HG03342 (cell line): ENCODE results near the gene SHLD2.
"Not testable (repeated sequence)": the region's sequence is repeated elsewhere in the genome, so short reads cannot be mapped to it uniquely, and the experiment has no call there.

Experiments
- ATAC-seq: cut with Tn5 transposase; IDR thresholded peaks from one replicate; pipeline ENCODE4 v1.9.1; 2021; ENCODE audit warnings: mild to moderate bottlenecking, moderate library complexity; ENCODE audit not compliant: unreplicated experiment

Gene SHLD2

DNA sequence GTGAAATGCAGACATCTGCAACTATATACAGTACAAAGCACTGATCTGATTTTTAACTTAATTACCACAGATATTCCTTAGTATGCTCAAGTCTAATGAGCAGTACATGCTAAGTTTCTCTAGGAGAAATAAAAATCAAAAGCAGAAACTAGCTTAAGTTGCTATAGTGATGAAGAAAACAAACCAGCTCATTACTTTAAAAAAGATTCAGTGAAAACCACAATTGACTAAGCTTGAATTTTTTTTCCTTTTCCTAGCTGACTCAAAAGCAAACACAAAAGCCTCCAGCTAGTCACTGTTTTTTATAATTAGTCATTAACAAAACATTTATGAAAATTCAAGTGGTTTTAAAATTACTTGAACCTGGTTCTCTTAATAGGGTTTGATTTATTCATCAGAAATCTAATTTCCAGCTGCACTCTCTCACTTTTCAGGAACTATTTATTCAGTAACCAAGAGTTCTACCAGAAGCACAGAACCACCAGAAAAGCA, 10.7 kb upstream of the SHLD2 start:
- ATAC-seq = peak; percentile 80

DNA sequence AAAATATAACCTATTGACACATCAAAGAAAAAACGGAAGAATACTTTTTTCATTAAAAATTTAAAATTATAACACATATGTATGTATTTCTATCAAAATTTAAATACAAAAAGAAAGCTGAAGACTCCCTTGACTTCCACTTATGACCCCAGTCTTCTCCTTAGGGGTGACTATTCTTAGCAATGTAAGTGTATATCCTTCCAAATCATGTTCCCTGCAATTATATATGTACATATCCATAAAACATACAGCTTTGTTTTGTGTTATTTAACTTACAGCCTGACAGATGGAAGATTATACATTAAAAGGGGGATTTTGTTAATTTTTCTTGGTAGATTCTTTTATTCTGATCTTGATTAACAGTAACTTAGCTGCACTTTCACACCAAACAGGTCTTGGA, 9.5 kb upstream of the SHLD2 start:
- no peak for ATAC-seq

DNA sequence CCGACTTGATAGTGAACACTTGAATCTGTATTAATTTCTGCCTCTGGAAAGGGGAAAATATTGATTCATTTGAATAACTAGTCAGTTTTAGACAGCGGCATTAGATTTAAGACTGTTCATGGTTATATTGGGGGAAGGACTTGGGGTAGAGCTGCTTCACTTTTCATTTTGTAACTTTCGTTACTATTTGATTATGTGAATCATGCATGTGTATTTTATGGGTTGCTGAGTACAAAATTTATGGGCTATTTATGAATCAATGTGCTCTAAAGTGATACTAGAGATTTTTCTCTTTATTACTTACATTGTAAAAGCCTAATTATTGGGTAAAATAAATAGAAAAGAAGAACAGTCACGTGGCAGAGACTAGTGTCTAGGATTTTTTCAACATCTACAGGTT, 5.3 kb upstream of the SHLD2 start:
- no peak for ATAC-seq

- no peak for ATAC-seq
These were observed 4.2 kb upstream of the SHLD2 start for GRCh38 chr10:87090779-87091178.

- no peak for ATAC-seq
These were observed 2.6 kb upstream of the SHLD2 start for GRCh38 chr10:87092376-87092860.

- ATAC-seq = no peak
These were observed 2.0 kb upstream of the SHLD2 start for GRCh38 chr10:87092861-87093631.

DNA sequence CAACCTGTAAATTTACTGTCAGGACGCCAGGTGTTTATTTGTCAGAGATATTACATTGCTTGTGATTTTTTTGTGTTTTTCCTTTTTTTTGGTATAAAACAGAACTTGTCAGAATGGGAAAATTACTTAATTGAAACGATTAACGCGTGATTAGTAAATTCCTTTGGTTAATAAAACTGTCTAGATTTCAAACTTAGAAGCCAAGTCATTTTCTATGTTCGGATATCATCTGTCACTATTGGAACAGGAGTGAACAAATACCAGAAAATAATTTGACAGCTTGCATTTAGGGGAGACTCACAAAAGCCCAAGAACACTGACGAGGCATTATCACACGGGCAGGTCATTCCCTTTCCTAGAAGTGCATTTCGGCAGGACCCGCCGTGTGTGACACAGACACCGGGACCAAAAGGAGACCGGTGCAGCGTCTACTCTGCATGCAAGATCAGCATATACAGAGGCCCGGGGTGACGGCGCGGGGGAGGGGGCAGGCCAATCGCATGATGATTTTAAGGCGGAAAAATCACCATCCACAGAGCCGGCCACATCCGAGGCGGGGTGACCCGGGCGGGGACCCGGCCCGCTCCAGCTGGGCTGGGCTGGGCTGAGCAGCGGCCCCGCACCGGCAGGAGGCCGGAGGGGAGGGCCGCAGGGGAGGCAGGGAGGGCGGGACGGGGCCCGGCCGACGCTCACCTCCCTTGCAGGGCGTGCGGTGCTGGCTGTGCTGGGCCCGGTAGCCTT, 1.2 kb upstream of the SHLD2 start:
- peak; percentile 33 for ATAC-seq

GRCh38 chr10:87095236-87095945, 385 bp downstream of the SHLD2 start:
- ATAC-seq = peak; percentile 51

DNA sequence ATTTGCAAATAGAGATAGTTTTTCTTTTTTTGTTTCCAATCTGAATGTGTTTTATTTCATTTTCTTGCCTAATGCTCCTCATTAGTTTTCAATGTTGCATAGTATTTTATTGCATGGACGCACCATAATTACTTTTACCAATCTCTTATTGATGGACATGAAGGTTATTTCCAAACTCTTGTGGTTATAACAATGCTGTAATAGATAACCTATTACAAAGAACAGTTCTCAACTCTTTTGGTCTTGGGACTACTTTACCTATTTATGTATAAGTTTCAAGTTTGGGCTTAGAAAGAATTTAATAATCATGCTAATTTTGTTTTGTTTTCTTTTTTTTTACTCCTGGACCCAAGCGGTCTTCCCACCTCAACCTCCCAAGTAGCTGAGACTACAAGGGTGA, 7.0 kb downstream of the SHLD2 start:
- no peak for ATAC-seq

DNA sequence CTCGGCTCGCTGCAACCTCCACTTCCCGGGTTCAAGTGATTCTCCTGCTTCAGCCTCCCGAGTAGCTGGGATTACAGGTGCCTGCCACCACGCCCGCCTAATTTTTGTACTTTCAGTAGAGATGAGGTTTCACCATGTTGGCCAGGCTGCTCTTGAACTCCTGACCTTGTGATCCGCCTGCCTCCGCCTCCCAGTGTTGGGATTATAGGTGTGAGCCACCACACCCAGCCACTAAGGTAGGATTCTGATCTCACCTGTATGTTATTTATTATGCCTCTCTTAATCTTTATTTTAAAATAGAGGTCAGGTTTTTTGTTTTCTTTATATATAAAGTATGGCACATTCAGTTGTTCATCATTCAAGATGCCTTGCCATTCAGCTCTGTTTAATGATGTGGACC, 9.7 kb downstream of the SHLD2 start:
- ATAC-seq = not testable (repeated sequence)

GRCh38 chr10:87105446-87106124, 10.6 kb downstream of the SHLD2 start:
- ATAC-seq = no peak

- not testable (repeated sequence) for ATAC-seq
These were observed 23.1 kb downstream of the SHLD2 start for GRCh38 chr10:87118122-87118521.

DNA sequence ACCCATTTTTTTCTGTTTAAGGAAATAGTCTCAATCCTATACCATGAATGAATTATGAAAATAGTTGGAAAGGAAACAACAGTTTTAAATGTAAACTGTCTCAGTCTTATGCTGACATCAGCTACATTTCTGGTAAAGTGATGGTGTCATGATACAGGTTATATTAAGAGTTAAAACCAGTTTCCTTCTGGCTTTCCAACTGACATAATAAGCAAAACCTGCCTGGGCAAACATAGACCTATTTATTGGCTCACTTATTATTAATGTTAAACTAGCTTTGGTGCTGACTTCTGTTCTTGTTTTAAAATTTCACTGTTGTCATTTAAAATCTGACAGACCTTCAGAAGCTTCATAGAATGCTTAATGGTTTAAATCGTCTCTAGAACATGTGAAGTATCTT, 24.0 kb downstream of the SHLD2 start:
- ATAC-seq = not testable (repeated sequence)

- not testable (repeated sequence) for ATAC-seq
These were observed 28.3 kb downstream of the SHLD2 start for GRCh38 chr10:87123351-87123750.

DNA sequence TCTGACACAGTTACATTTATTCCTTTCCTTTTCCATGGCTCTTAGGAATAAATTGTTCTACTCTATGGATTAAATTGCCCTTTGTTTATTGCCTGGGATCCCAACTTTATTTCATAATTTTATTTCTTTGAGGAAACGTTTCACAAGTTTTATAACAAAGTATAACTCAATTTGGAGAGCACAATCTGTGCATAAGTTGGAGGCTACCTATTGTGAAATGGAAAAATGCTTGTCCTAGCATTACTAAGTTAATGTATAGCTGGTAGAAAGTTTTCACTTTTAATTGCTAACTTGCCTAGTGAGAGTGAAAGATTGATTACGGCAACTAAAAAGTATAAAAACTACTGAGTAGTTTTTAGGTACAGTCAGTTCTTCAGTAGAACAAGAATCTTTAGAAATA, 32.0 kb downstream of the SHLD2 start:
- ATAC-seq = not testable (repeated sequence)

DNA sequence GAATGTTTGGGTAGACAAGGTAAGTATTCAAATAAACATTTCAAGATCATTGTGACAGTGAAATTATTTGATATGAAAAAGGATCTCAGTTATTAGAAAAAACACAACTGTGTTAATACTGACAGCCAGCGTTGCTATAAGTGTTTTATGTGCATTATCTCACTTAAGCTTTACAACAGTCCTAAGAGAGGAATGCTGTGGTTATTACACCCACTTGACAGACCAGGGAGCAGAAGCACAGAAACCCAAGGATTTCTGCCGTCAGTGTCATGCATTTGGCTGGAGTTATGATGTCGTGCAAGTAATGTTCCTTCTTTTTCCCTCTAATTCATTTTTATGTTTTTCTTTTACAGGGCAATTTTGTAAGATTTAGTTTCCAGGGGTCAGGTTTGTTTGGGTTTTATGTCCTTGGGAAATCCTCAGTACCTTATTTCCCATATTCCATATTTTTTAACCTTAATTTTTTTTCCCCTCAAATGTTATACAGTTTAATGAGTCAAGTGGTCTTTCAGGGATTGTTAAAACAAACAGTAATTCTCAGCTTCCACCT, 32.7 kb downstream of the SHLD2 start:
- ATAC-seq = not testable (repeated sequence)

DNA sequence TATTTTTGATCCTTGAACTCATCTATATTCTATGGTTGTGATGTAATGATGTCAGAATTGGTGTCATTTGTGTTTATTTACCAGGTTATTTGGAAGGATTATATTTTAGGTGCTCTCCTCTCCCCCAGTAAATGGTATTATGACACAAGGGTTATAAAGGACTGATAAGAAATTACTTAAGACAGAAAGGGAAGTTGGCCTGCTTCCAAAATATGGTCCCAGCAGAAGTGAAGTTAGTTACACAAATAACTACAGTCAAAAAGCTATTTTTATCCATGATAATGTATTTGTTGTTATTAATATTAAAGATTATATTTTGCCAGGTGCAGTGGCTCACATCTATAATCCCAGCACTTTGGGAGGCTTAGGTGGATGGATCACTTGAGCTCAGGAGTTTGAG, 37.2 kb downstream of the SHLD2 start:
- not testable (repeated sequence) for ATAC-seq

DNA sequence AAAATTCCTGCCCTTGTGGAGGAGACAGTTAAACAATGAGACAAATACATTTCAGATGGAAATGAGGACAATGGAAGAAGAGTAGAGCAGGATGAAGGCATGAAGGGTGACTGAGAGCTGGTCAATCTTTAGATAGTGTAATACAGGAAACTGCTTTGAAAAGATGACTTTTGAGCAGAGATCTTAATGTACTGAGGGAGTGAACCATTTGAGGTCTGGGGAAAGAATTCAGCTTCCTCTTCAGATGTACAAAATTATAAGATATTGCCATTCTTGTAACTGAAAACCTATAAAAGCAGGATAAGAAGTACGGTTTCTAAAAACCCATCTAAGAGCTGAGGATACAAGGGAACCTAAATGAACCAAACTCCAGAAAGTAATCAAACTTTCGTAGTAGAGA, 38.9 kb downstream of the SHLD2 start:
- not testable (repeated sequence) for ATAC-seq

- ATAC-seq = not testable (repeated sequence)
These were observed 39.4 kb downstream of the SHLD2 start for GRCh38 chr10:87134440-87134839.

DNA sequence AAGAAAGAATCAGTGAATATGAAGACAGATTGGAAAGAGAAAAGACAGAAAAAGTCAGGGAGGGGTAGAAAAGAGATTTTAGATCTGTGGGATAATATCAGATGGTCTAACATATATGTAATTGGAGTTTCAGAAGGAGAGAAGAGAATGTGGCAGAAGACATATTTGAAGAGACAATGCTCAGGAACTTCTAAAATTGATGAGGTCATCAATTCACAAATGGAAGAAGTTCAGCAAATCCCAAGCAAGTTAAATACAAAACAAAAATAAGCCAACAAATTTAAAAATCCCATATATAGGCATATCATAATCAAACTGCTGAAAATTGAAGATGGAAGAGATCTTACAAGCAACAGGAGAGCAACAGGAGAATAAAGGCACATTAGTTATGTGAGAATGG, 42.5 kb downstream of the SHLD2 start:
- not testable (repeated sequence) for ATAC-seq
